Spleen (tissue), 11 donors: ENCODE data around the gene VPS37B. TPM values are rescaled to one million over a fixed set of nuclear protein-coding genes. Genes with fewer than 3 reads are reported as not detected.
A peak's percentile ranks its signal among the peaks of the same experiment; 100 is the strongest.

Source experiments
- DNase-seq: peaks from one replicate; pipeline ENCODE4 v3.0.0-alpha.2; 2020
- H3K27ac ChIP-seq, 8 donors: fragments of 200-600 bp; sonication (generic) in 7 of 8; 1 replicate in 4 of 8; 2 replicates in 4 of 8; pipeline versions ENCODE4 v1.5.0 to v1.8.0; 2016 to 2021; ENCODE audit warnings: inconsistent platforms in 4 of 8, mild to moderate bottlenecking in 4 of 8, moderate library complexity in 1 of 8
- H3K27me3 ChIP-seq, 7 donors: fragments of 200-600 bp; sonication (generic) in 6 of 7; replicated peaks in 1 of 7; 1 replicate in 4 of 7; 2 replicates in 3 of 7; pipeline versions ENCODE4 v1.5.0 to v1.8.0; 2016 to 2021; ENCODE audit warnings: inconsistent platforms in 3 of 7, mild to moderate bottlenecking in 1 of 7
- H3K36me3 ChIP-seq, 6 donors: fragments of 200-600 bp; sonication (generic) in 5 of 6; 1 replicate in 4 of 6; 2 replicates in 2 of 6; pipeline versions ENCODE4 v1.5.0 to v1.8.0; 2016 to 2021; ENCODE audit warnings: inconsistent platforms in 2 of 6
- H3K4me1 ChIP-seq, 6 donors: fragments of 200-600 bp; sonication (generic) in 5 of 6; 1 replicate in 3 of 6; 2 replicates in 3 of 6; pipeline versions ENCODE4 v1.5.0 to v1.8.0; 2016 to 2021; ENCODE audit warnings: inconsistent platforms in 3 of 6
- H3K4me3 ChIP-seq, 8 donors: fragments of 200-600 bp; sonication (generic) in 7 of 8; 1 replicate in 4 of 8; 2 replicates in 4 of 8; pipeline versions ENCODE4 v1.5.0 to v1.8.0; 2016 to 2021; ENCODE audit warnings: inconsistent platforms in 4 of 8, mild to moderate bottlenecking in 4 of 8, moderate library complexity in 2 of 8
- H3K9me3 ChIP-seq, 8 donors: fragments of 200-600 bp; sonication (generic) in 7 of 8; 1 replicate in 4 of 8; 2 replicates in 4 of 8; pipeline versions ENCODE4 v1.5.0 to v1.8.0; 2016 to 2021; ENCODE audit warnings: inconsistent platforms in 4 of 8
- POLR2A ChIP-seq, 3 donors: fragments of 450-650 bp; IDR thresholded peaks; one replicate each; pipeline ENCODE4 v1.5.1; 2017; ENCODE audit warnings: antibody characterized with exemption in 3 of 3, mild to moderate bottlenecking in 1 of 3
- POLR2AphosphoS5 ChIP-seq, 3 donors: sonication (generic); formaldehyde crosslinking; IDR thresholded peaks; one replicate each; pipeline ENCODE4 v1.5.1; 2017; ENCODE audit warnings: antibody characterized with exemption in 3 of 3
- WGBS, 5 donors: extraction: QIAGEN DNeasy Blood & Tissue Kit in 3 of 5; methylation state at CpG; one replicate each; pipeline versions ENCODE4 v1.1.5 to v1.1.7; 2013 to 2018; 5-methylcytosine and 5-hydroxymethylcytosine counted together
- intact Hi-C: fragments of 100-400 bp; cut with DNase I; formaldehyde crosslinking; loops from one replicate; pipeline ENCODE4 v1.15.0; 2023; ENCODE audit warnings: low total_unique reads
- polyA plus RNA-seq, 3 donors: library from polyadenylated mRNA; stranded (reverse); fragments of 200-250 nt; gene quantifications; one replicate each; pipeline ENCODE4 v1.2.1, GENCODE V29; 2013
- total RNA-seq, 7 donors: library from RNA; depleted of rRNA in 3 of 7; stranded (reverse); fragments of >200 nt in 3 of 7; fragmentation: NEBNext Ultra II Directional in 4 of 7; extraction: Animal tissue kit (Norgen Biotek cat#: 25700) in 4 of 7; gene quantifications; one replicate each; pipeline versions ENCODE4 v1.1.0 to v1.2.1, GENCODE V29; 2016 to 2021
- TF ChIP-seq, protein P1 (sequence below), 11 experiments: fragments of 200-600 bp in 7 of 11; fragments of 450-650 bp in 4 of 11; sonication (generic) in 4 of 11; IDR thresholded peaks in 8 of 11; conservative IDR thresholded peaks in 3 of 11; 1 replicate in 7 of 11; 2 replicates in 4 of 11; pipeline versions ENCODE4 v1.4.0 to v1.8.0; 2016 to 2021; ENCODE audit warnings: antibody characterized with exemption in 11 of 11, inconsistent platforms in 4 of 11, mild to moderate bottlenecking in 1 of 11
- donor health status: healthy with polysubstance abuse.
- donor health status: DM: no; HTN: no; CAD: no; lungs with moderate emphysema.
- donor health status: DM: no; HTN: no; CAD: no.
- donor health status: Bipolar disorder and iron deficiency.
- donor health status: healthy.
- donor health status: DM: no; HTN: no; CAD: no.
- donor health status: DM: yes; HTN: yes; CAD: no.

Gene VPS37B
- total and polyA plus RNA-seq, 10 donors = 24.8 to 67.5 (median 47.3) TPM

DNA sequence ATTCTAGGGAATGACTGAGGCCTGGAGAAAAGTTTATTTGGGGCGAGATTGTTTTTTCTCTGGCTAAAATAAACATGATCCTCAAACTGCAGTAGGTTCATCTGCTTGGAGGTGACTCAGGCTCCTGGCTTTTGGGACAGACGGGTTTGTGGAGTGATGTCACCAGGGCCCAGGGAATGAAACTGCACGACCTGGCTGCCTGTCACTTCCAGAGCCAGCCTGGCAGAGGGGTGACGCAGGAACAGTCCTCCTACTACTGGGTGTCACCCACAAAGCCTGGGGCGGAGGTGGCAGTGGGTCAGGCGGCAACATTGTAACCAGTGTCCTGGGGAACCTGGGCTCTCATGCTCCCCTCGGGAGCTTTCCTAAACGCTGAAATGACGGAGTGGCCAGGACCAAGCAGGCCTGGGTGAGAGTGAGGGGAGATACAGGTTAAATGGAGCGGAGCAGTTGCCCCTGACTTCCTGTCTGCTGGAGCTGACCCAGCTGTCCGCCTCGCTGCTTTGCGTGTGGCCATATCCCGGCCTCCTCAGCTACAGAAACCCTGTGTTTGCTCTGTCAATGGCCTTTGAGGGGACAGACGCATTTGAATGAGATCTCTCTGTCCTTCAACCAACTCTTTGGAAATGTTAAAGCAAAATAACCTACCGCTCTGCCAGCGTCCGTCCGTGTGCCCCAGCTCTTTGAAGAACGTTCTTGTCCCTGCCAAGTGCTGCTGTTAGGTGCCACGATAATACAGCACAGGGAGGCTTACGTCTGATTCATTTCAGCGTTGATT is 54.2 kb downstream of the VPS37B start:
- Histone ChIP-seq H3K27ac (no peak overlapping the region), H3K36me3 (peaks cover 0 to 40% (median 1%) of the 10 kb centered on the region in 6 donors), H3K4me1 (peaks cover 14 to 86% (median 24%) of the 10 kb centered on the region in 6 donors), H3K27me3 (no peaks in the 10 kb centered on the region), H3K9me3 (no peaks in the 10 kb centered on the region), H3K4me3 (no peak overlapping the region)
- TF ChIP-seq POLR2AphosphoS5 (IDR thresholded peaks at IDR 0.05) (no peak), POLR2A (IDR thresholded peaks at IDR 0.05) (no peak)
- TF ChIP-seq, protein P1, sequence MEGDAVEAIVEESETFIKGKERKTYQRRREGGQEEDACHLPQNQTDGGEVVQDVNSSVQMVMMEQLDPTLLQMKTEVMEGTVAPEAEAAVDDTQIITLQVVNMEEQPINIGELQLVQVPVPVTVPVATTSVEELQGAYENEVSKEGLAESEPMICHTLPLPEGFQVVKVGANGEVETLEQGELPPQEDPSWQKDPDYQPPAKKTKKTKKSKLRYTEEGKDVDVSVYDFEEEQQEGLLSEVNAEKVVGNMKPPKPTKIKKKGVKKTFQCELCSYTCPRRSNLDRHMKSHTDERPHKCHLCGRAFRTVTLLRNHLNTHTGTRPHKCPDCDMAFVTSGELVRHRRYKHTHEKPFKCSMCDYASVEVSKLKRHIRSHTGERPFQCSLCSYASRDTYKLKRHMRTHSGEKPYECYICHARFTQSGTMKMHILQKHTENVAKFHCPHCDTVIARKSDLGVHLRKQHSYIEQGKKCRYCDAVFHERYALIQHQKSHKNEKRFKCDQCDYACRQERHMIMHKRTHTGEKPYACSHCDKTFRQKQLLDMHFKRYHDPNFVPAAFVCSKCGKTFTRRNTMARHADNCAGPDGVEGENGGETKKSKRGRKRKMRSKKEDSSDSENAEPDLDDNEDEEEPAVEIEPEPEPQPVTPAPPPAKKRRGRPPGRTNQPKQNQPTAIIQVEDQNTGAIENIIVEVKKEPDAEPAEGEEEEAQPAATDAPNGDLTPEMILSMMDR (IDR thresholded peaks at IDR 0.05 in 8 of 11, conservative IDR thresholded peaks at IDR 0.05 in 3 of 11) = no peak
- no peak for DNase-seq
- intact Hi-C loops = no loop called here
- 76 to 89% (median 81%) methylated on average over 13 to 23 of the region's 23 CpGs for WGBS, 5 donors

DNA sequence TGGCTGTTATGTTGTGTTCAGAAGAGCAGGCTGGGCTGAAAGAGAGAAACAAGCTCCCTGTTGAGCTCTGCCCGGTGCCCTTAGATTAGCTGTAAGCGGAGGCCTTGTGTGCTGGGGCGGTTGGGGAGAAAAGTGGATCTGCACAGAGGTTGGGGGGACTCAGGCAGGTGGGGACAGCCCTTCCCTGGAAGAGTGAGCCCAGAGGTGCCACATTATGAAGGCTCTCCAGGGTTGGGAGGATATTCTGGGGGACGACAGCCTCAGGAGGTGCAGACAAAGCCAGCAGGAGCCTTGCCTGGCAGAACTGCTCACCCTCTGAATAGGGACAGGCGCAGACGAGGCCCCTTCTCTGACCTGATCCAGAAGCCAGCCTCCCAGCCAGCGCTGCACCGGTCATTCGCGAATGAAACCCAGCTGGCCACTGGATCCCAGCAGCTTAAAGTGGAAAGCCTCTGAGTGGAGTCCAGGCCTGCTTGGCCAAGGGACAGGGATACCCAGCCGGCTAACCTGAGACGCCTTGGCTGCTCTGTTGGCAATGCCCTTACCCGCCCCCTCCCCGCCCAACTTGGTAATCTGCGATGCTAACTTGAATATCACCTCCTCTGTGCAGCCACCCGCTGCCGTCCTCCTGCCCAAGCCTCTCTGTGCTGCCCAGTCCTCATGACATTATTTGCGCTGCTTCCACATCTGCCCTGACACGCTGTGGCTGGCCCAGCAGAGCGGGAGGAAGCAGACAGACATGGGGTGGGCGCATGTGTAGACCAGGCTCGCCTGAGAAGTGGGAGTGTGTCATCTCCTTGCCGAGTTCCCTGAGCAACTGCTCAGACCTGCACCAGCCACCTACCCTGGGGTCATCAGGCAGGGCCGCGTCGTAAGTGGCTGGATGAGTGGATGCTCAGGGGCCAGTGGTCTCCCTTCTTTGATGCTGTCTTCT is 55.1 kb downstream of the VPS37B start:
- no peaks in the 10 kb centered on the region for H3K9me3 ChIP-seq
- 86 to 96% (median 94%) methylated on average over 26 of the region's 26 CpGs for WGBS, 5 donors
- no peaks in the 10 kb centered on the region for H3K27me3 ChIP-seq
- H3K36me3 ChIP-seq = peaks cover 0 to 32% (median 1%) of the 10 kb centered on the region in 6 donors
- TF ChIP-seq POLR2AphosphoS5 (IDR thresholded peaks at IDR 0.05) (no peak), POLR2A (IDR thresholded peaks at IDR 0.05) (no peak)
- TF ChIP-seq, protein P1 (IDR thresholded peaks at IDR 0.05 in 8 of 11, conservative IDR thresholded peaks at IDR 0.05 in 3 of 11) = no peak
- peak; percentile 68 for DNase-seq
- peaks cover 15 to 95% (median 27%) of the 10 kb centered on the region in 6 donors for H3K4me1 ChIP-seq
- H3K27ac ChIP-seq = no peak overlapping the region
- H3K4me3 ChIP-seq = no peak overlapping the region
- intact Hi-C loops = no loop called here

DNA sequence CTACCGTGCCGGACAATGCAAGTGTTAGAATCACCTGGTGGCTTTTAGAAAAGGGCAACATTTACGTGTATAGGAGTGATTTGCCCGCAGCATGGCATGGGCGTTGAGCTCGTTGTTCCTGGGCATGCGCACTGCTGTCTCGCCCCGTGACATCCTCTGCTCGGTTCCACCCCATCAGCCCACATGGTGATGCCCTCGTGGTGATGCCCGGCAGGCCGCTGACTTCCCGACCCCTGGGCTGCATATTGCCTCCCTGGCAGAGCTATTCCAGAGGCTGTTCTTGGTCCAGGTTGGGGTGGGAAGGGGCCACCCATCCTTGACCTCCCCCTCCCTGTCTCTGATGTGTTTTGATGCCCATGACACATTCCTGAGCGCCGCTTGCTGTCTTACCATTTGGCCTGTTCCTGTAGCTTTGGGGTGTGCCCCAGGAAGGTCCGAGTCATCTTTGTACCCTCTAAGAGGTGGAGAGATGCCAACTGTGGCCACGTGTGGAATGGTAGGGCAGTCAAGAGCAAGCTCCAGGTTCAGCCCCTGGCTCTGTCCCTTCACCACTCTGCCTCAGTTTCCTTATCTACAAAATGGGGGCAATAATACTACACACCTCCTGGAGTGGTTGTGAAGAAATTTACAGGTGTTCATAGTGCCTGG is 55.9 kb downstream of the VPS37B start:
- Histone ChIP-seq H3K9me3 (no peaks in the 10 kb centered on the region), H3K36me3 (peaks cover 0 to 26% (median 0%) of the 10 kb centered on the region in 6 donors), H3K27ac (no peak overlapping the region), H3K4me1 (peaks cover 15 to 90% (median 27%) of the 10 kb centered on the region in 6 donors), H3K27me3 (no peaks in the 10 kb centered on the region), H3K4me3 (no peak overlapping the region)
- DNase-seq = peak; percentile 65
- intact Hi-C loops = no loop called here
- 86 to 90% (median 88%) methylated on average over 18 of the region's 18 CpGs for WGBS, 5 donors
- TF ChIP-seq POLR2A (IDR thresholded peaks at IDR 0.05) = no peak
- TF ChIP-seq POLR2AphosphoS5 (IDR thresholded peaks at IDR 0.05) = peak in 1 of 3 donors; percentile 24

DNA sequence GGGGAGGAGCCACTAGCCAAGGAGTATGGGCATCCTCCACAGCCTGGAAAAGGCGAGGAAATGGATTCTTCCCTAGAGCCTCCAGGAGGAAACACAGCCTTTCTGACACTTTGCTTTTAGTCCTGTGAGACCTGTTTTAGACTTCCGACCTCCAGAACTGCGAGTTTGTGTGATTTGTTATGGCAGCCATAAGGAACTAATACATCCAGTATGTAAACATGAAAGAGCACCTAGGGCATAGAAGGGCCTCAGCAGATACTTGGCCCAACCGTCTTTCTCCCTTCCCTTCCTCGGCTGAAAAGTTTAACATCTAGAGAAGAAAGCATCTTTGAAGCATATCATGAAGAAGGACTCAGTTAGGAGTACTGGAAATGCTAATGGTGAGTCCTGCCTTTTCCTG is 57.1 kb downstream of the VPS37B start:
- TF ChIP-seq POLR2A (IDR thresholded peaks at IDR 0.05) = no peak
- TF ChIP-seq, protein P1 (IDR thresholded peaks at IDR 0.05 in 8 of 11, conservative IDR thresholded peaks at IDR 0.05 in 3 of 11) = no peak
- no peak for TF ChIP-seq POLR2AphosphoS5 (IDR thresholded peaks at IDR 0.05)
- intact Hi-C loops = no loop called here
- H3K9me3 ChIP-seq = no peaks in the 10 kb centered on the region
- H3K4me1 ChIP-seq = peaks cover 15 to 90% (median 36%) of the 10 kb centered on the region in 6 donors
- H3K27ac ChIP-seq = no peak overlapping the region
- WGBS, 5 donors = 91 to 97% (median 95%) methylated on average over 5 of the region's 5 CpGs
- no peak for DNase-seq
- H3K4me3 ChIP-seq = no peak overlapping the region
- H3K27me3 ChIP-seq = peaks cover 0 to 7% (median 0%) of the 10 kb centered on the region in 7 donors
- H3K36me3 ChIP-seq = peaks cover 0 to 18% (median 0%) of the 10 kb centered on the region in 6 donors
